NCI-H1436 (cell line): ENCODE measurements around the gene TAF3.

Experiments
- DNase-seq: peaks from one replicate; lab custom pipeline; 2025; lab: John Stamatoyannopoulos, UW

TAF3 gene

DNA sequence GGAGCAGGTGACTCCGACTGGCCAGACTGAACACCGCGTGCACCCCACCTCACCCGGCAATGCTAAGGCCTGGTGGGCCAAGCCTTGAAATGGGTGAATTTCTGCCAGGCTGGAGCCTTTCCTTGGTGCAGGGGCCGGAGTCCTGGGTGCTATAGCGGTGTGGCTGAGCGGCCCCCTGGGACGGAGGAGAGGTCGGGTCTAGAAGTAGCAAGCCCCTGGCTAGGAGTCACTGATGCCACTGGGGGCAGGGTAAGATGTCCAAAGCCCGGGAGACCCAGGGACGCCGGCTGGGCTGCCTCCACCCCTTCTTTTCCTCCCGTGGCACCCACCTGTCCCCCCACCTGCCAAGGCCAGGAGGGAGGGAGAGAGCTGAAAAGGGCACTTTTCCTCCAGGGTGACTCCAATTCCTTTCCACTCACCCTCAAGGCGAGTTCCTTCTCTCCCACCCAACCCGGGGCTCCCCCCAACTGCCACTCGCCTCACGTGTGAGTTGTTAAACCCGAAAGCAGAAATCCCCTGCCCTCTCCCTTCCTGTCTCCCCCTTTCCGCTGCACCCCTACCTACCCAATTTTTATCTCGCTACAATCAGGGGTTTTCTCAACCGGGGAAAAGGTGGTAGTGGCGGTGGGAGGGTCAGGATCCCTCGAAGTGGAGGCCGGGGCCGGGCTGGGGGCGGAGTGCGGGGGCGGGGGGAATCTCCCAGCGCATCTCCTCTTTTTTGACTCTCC lies 230.1 kb downstream of the TAF3 start:
- DNase-seq = no peak

DNA sequence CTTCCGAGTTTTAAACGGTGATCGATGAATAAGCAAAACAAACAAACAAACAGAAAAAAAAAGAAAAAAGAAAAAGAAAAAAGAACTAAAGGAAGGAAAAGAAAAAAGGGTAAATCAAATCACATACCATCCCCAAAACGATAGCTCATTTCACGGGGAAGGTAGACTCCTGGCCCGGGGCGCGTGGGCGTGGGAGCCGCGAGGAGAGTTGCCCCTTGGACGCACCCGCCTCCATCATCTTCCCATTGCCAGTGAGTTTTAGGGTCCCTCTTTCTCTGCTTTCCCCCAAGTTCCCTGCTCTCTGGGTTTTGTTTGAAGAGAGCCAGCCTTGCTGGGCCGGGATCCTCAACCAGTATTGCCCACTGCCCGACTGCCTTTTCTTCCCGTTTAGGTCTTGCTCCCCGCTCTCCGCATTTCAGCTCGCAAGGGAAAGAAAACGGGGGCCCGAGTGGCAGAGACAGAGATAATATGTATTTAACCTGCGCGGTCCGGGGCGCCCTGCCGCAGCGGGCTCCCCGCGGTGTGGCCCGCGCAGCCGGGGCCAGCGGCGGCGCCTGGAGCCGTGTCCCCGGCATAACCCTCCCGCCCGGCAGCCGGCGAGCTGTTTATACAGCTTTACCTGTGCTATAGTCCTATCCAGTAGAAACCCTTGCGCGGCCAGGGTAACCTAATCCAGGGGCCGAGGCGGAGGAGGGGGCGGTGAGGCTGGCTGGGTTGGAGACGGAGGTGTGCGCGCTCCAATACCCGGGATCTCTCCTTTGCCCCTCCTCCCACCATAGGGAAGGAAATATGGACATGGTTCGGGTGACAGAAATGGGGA lies 230.9 kb downstream of the TAF3 start:
- no peak for DNase-seq

DNA sequence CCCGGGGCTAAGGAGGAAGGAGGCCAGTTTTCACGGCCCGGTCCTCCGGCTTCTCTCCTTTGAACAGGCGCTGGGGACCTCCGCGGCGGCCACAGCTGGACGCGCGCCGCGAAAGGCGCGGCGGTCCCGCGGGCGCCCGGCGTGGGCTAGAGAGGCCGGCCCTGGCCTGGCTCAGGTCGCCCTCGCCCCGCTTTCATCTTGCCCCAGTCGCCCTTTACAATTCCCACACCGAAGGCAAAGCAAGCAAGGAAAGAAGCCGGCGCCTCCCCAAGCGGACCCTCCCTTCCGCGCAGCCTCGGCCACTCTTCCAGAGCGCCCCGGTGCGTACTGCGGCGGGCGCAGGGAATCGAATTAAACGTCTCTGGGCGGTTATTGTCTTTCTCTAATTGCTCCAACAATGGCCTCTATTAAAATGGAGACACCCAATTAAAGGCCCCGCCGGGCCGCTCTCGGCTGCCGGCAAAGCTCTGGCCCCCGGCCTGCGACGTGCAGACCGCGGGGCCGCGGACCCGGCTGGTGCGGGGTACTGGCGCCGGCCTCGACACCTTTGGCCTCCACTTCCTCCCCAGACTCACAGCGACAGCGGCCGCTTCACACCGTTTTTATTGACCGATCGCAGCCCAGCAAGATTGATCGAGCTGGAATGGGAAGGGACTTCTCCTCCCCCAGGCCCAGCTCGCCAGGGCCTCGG lies 231.7 kb downstream of the TAF3 start:
- DNase-seq = no peak

DNA sequence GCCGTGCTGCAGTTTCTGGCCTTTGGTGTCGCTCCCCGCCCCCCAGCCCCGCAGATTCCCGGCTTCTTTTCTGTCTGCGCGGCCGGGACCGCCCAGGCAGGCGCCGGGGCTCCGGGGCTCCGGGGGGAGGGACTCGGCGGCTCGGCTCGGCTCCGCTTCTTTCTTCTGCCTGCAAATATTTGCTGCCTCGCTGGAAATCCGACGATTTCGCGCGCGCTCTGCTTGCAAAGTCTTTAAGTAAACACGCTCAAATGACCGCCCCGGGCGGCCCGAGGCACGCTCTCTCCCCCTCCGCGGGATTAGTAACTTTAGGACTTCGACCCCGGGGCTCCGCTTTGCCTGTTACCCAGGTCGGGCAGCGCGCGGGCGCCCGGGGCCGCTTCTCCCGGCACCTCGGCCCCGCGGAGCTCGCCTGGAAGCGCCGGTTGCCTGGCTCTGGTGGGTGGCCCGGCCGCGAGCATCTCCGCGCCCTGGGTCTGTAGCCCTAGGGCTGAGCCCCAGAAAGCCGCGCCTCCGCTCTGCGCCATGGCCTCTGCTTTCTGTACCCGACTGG lies 232.3 kb downstream of the TAF3 start:
- DNase-seq = no peak

DNA sequence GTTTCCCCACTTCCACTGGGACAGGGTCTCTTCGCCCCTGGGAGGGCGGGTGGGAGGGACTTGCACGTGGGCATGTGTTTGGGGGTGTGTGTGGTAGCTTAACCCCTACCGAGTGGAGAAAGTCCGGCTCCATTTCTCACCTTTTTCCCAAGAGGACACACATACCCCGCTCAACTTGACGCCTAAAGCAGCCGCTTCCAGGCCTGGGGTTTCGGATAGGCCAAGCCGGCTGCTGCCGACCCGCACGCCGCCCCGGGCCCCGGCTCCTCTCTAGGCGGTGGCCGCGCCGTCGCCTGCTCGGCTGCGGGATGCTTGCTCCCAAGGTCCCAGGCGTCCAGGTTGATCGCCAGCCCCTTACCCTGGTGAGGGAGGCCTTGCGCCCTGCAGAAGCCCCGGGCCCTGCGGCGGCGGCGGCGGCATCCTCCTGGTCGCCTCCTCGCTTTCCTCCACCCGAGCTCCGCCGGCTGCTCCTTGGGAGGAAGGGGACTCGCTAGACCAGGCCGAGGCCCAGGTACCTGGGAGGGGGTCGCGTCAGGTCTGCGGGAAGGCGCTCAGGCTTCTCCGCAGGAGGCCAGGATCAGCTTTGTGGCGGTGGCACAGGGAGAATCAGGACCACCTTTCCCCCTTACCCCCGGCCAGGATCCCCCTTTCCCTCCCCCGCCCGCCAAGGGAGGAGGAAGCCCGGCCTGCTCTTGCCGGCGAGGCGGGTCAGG lies 233.0 kb downstream of the TAF3 start:
- DNase-seq = no peak

- DNase-seq = no peak
Measured at GRCh38 chr10:8051851-8052257, 233.5 kb downstream of the TAF3 start.

DNA sequence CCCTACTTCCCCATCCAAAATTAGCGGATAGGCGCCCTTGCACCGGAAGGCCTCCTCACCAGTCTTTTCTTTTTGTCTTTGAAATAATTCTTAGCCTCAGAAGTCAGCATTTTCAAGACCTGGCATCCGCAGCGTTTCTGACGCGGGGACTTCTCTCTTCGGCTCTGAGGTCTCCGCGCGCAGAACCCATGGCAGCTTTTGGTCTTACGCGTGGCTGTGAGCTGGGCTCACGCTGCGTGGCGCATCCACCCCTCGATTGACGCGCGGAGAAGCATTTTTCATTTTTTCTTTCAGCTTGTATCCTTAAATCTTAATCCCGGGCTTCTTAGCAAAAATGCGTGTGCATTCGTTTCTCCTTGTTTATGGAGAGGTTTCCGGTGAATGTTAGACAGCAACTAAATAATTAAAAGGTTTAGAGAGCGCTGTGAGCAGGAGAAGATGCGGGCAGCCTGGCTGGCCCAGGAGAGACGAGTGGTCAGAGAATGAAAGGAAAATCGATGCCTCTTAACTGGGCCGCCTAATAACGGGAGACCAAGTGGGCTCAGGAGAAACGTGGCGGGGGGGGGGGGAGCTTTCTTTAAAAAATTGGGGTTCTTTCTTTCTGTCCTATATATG lies 234.1 kb downstream of the TAF3 start:
- no peak for DNase-seq

GRCh38 chr10:8052956-8053445 lies 234.7 kb downstream of the TAF3 start:
- no peak for DNase-seq

DNA sequence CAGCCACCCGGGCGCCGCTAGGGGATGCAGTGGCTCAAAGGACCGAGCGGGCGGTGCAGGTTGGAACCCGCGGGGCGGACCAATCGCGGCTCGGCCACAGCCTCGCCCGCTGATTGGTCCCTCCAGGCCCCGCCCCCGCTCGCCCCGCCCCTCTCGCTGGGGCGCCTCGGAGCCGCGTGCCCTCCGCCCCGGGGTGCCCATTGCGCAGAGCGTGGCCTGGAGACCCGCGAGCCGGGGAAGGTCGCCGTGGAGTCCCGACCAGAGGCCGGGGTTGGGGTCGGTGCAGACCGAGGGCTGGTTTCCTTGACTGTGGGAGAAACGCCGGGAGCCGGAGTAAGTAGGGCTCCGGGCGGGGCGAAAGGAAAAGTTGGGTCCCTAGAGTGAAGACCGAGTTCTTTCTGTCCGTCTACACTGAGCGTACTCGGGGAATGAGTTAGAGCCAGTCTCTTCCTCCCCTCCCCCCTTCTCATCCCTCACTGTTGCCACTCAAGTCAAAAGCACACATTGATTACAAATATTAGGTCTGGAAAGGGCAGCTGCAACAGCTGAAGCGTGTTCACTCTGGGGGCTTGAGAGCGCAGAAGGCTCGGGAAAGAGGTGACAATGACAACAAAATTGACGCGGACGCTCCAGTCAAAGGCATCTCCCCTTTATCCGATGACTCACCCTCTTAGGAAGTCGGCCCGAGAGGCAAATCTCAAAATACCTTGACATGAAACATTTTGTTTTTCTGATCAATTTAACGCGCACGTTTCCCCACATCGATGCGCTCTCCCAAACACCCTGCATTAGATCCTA lies 235.3 kb downstream of the TAF3 start:
- DNase-seq = no peak

GRCh38 chr10:8054244-8054493 lies 235.9 kb downstream of the TAF3 start:
- no peak for DNase-seq

GRCh38 chr10:8054494-8055407 lies 236.4 kb downstream of the TAF3 start, which contains the start of gene GATA3:
Gene GATA3, plus strand, starts transcription at chr10:8054688. Its CDS starts 968 bp downstream, at chr10:8055656.
- no peak for DNase-seq

DNA sequence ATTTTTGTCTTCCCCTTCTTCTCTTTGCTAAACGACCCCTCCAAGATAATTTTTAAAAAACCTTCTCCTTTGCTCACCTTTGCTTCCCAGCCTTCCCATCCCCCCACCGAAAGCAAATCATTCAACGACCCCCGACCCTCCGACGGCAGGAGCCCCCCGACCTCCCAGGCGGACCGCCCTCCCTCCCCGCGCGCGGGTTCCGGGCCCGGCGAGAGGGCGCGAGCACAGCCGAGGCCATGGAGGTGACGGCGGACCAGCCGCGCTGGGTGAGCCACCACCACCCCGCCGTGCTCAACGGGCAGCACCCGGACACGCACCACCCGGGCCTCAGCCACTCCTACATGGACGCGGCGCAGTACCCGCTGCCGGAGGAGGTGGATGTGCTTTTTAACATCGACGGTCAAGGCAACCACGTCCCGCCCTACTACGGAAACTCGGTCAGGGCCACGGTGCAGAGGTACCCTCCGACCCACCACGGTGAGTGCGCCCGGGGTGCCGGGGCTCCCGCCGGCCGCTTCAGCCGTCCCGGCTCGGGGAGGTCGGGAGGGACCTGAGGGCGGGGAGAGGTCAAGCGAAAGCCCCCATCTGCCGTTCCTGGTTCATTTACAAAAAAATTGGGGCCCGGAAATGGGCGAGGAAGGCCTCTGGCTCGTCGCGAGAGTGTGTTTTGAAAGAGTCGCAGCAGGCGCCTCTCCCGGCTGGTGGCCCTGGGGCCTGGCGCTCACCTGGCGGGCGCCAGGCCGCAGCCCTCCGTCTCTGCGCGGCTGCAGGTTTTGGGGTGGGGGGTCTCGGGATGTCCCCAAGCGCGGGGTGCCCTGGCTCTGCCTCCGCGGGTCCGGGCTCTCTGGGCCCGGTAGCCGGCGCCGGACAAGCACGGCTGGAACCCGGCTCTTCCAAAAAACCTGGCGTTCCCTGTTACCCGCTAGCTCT lies 237.4 kb downstream of the TAF3 start:
- DNase-seq = no peak

DNA sequence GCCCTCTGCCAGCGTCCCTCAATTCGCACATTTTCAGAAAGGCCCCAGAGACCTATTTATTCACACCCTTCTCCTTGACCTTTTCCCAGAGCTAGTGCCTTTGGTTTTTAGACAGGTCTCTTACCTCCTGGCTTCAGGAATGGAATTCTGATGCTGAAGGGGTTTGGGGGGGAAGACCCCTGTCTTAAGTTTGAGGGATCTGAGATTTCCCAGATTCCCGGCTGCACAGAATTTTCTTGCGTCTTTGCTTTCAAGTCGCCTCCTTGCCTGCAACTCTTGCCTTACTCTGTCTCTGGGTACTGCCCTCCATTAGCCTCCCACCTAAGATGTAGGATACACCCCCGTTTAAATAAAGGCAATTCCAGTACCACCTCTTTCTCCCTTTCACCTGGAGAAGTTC lies 238.1 kb downstream of the TAF3 start:
- DNase-seq = no peak

DNA sequence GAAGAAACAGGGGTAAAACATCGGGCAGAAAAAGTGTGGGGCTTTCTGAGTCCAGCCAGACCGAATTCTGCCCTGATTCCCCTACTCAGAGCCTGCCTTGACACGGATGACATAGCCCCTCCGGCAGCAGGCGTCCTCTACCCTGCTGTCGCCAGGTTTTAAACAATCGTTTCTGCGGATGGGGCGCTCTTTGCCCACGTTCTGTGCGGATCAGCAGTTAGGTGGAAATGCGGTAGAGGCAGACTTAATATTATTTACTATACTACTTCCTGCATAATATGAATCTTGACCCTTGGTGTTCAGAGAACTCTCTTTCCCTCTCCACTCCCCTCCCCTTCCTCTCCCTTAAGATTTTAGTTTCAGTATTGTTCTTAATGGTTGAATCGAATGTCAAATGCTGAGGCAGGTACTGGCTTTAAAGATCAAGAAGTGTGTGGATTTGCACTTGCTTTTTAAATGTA lies 238.6 kb downstream of the TAF3 start:
- DNase-seq = no peak

- DNase-seq = no peak
Measured at GRCh38 chr10:8057636-8058273, 239.4 kb downstream of the TAF3 start.

DNA sequence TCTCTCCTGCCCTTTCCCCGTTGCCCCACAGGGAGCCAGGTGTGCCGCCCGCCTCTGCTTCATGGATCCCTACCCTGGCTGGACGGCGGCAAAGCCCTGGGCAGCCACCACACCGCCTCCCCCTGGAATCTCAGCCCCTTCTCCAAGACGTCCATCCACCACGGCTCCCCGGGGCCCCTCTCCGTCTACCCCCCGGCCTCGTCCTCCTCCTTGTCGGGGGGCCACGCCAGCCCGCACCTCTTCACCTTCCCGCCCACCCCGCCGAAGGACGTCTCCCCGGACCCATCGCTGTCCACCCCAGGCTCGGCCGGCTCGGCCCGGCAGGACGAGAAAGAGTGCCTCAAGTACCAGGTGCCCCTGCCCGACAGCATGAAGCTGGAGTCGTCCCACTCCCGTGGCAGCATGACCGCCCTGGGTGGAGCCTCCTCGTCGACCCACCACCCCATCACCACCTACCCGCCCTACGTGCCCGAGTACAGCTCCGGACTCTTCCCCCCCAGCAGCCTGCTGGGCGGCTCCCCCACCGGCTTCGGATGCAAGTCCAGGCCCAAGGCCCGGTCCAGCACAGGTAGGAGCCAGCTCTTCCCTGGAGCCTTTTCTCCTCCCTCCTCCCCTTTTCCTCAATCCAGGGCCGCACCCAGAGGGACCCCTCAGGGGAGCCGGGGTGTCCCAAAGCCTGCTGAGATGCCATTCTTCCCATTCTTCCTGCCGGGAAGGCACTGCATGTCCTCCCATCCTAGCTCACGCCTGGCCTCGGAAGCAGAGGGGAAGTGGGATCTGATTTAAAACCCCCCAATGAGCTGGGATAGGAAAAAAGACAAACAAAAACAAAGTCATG lies 240.2 kb downstream of the TAF3 start:
- no peak for DNase-seq
